ENCODE measurements around the gene MYH7.
"Not testable (repeated sequence)": the region's sequence is repeated elsewhere in the genome, so short reads cannot be mapped to it uniquely, and the experiment has no call there.

MYH7 gene

DNA sequence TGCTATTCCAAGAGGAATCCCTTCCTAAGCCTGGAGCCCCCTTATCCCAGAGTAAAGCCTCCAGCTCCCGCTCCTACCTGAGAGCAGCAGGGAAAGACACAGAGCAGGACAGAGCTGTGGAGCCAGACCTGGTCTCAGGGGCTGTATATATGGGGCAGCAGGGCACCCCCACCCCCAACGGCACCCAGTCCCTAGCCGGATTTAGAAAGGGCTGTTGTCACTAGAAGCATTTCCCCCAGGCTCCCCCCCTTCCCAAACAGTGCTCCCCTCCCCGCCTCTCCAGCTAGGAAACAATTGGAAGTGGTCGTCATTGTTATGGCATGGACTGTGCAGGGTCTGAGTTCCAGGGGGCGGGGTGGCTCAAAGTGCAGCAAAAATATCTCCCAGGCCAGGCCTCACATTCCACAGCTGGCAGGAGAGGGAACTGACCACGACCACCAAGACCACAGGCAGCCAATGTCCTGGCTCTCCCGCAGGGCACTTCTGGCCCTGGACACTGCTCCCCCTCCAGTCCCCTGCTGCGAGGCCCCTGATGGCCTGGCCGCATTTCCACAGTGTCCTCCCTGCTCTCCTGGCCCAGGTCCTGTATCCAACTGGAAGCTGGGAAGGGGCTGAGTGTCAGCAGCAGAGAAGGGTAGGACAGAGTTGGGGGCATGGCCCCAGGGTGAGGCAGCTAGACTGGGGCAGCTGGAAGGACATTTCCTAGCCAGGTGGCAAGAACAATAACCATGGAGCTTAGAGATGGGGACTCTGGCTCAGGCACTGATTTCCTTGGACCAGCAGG is at the start of gene MYH7:
Gene MYH7 (minus strand): TSS at position 118 of the 784 bp plus-strand sequence. CDS start 1,928 bp downstream, outside the sequence.
- no peak for DNase-seq

DNA sequence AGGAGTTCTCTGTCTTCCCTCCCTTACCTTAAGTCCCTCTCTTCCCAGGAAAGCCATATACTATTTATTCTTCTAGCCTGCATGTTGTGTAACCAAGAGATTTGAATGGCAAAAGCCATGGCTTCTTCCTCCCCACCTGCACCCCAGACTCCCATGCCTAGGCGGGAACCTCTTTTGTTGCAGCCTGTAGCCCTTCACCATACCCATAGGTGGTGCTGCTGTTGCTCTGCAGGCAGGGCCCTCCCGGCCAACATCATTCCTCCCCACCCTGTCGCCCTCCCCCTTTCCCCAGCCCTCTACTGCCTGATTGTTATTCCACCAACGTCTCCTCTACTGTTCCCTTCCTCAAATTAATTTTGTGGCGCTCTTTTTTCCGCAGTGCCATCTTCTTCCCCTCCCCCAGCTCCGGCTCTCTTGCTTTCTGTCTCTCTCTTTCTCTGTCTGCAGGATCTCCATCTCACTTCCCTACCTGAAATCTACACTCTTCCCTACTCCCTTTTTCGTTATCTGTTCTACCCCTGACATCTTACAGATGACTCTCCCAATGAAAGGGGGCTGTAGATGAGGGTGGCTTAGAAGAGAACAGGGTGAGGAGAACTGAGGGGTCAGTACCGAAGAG is 47.9 kb upstream of the MYH7 start:
- DNase-seq, result peak; percentile 99

DNA sequence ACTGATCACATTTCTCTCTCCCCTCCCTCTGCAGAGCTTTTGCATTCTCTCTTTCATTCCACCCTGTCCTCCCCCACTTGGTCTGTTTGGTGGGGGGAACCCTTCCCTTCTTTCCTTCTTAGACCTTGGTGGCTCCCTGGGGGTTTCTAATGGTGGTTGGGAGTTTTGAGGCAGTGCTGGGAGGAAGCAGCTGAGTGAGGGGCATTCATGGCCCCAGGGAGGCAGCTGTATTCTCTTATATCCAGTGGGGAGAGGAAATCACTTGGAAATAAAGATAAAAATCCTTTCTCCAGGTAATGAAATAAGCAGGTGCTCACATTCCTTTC is 47.3 kb upstream of the MYH7 start:
- no peak for DNase-seq

DNA sequence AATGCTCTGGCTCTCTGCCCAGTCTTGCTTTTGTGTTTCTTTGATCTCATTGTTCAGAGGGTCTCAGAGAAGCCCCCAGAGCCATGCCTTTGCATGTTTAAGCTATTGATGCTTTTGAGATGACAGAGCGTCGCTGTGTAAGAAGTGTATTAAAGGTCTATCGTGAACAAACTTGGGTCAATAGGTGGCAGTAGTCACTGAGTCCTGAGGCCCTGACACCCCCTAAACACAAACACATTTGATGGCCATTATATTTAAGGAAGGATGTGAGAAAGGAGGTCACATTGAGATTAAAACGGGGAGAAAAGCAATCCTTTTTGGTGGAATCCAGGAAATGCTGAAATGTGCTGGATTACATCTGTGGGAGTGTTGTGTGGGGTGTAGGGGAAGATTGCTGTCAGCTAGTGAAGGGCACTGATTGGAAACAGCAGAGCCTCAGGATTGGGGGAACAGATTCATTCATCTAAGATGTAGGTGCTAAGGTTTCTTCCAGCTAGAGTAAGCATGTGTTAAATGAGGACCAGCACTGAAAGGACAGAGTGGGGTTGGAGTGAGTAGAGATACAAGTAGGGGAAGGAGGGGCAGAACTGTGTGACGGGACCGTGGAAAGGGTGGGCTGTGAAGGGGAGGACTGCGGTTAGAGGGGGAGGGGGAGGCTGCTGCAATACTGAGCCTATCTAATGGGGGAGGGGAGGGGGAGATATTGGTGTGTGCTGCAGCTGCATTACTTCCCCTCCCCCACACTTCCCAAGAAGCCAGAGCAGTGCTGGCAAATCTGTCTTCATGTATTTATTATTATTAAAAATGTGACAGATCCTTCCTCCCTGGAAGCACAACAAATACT is 46.7 kb upstream of the MYH7 start:
- no peak for DNase-seq

DNA sequence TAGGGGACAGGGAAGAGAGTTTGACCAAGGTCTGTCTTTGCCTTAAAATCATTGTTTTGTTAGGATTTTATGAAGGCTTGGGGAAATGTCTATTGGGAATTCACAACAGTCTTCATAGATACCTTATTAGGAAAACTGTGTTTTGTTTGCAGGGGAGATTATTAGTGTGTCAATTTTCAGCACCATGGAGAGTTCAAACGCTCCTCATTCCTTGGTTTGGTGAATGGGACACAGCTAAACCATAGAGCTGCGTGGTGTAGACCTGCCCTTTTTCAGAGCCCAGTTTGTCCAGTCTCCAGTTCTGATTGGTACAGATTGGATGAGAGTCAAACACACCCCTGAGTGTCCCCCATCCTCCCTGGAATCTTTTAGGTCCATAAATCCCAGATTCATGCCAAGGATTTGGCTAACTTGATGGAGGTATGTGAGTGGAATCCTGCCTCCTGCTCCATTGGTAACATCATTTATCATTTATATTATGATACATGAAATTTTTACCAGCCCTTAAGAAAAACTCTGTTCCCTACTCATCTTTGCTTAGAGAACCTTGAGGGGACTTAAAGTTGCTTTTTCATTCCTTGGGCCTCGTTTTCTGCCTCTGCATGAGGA is 46.0 kb upstream of the MYH7 start:
- no peak for DNase-seq

DNA sequence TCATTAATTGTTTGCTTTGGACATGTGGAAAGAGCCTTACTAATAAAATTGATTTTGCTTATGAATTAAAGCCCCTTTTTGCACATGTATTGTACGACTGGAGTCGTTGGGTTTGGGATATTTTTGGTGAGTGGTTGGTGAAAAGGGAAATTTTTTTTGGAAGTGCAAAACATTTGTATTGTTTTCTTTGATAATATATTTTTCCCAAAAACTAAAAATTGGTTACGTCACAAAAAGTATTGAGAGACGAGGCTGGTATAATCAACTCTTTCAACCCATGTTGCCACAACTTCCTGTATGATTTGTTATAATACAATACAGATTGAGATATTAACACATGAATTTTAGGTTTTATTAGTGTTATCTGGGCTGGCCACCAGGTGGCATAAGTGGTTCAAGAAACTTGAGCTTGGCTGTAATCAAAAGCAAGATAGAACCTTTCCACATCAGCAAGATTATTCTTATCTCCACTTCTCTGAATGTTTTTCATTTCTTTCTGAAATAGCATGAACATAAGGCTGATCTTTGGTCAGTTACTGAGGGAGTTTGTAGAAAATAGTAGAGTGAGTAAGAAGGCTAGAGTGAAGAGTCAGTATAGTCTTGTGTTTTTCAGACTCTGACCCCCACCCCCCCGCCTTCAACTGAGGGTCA is 42.8 kb upstream of the MYH7 start:
- peak; percentile 97 for DNase-seq

DNA sequence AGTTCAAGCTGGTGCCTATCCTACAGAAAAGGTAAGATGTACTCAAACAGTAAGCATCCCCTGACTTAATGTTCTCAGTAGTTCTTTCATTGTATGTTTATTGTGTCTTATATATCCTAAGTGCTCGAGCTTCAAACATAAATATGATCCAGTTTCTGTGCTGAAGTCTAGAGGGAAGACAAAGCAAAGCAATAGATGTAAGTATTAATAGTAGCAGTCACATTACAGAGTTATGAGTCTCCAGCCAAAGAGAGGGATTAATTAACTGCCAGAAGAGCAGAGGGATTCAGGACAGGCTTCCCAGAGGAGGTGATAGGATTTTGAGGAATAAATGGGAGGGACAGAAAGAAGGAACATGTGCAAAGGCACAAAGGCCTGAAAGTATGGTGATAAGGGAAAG is 35.5 kb upstream of the MYH7 start:
- DNase-seq, result no peak

DNA sequence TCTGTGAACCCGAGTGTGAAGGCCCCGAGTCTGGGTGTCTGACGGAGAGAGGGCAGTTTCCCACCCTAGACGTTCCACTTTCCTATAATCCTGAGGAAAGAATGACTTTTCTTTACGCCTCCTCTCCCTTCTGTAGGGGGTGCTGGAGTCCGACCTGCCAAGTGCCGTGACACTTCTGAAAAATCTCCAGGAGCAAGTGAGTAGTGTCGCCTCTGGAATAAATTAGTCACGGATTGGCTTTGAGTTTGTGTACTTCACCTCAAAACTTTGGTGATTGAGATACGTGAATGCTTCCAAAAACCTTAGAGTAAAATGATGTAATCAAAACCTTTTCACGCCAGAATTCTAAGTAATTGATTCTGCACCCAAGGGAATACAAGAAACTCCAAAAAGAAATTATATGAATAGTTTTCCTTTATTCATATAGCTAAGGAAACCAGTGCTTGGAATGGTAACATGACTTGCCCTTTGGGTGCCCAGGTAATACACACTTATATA is 34.5 kb upstream of the MYH7 start:
- no peak for DNase-seq

DNA sequence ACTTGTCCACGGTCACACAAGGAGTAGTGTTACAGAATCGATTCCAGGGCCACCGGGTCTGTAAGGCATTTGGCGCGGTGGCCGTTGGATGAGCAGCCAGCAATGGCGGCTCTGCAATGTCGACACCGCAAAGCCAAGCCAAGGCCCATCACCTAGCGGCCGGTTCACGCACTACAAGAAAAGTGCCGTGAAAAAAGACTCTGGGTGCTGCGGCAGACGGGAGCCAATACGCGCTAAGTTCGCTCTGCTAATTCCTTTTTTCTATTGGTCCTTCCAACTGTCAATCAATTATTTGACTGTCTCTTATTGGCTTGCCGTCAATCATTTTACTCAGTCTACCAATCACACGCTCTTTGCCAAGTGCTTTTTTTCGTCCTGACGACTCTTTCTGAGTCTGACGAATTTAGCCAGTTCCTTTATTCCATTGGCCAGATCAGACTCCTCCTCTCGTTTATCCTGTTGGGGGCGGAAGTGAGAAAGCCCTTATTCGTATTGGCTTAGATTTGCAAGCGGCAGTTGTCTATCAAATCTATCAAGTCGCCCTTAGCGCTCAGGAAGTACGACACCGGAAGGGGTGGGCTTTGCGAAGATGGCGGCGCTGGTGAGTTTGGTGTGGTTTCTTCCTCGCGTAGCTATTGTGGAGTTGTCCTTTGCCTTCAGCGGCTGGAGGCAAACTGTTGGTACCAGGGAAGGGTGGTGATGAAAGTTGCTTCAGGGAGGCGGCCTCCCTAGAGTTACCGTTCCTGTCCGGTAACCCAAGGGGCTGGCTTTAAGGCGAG is 33.9 kb upstream of the MYH7 start, which contains the start of gene NGDN:
Gene NGDN (plus strand): TSS at position 577 of the 779 bp plus-strand sequence. CDS start 13 bp downstream, at position 590.
- DNase-seq, result peak; percentile 100

DNA sequence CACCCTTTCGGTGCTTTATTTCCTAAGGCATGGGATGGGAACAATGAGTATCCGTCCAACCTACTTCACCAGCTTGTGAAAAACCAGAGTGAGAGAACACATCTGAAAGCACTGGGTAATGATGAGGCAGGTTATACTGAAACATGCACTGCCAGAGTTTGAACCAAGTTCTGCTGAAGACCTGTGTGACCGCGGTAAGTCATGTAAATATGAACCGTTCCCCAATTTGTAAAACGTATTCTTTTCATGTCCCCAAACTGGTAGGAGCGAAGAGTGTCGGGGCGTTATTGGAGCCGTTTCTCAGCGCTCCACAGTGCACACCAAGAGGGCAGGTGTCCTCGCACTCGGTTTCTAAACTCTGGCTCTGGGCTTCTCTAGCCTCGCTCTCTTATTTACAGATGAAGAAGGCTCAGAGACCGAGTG is 33.3 kb upstream of the MYH7 start:
- DNase-seq, result no peak

DNA sequence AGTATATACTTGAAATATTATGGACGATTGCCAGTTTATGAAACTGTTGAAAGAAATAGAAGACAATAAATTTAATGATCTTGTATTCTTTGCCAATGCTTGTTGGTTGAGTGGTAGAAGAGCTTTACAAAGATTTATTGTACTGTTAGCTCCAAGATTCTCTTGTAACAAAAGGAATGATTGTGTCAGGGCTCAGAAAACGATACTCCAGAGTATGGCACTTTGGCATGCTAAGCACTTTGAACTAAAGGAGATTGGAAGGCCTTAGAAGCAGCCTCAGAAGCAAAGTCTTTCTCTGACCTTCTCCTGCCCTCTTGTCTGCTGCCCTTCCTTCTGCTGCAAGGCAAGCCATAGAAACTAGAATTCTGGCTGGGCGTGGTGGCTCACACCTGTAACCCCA is 29.8 kb upstream of the MYH7 start:
- DNase-seq, result no peak

DNA sequence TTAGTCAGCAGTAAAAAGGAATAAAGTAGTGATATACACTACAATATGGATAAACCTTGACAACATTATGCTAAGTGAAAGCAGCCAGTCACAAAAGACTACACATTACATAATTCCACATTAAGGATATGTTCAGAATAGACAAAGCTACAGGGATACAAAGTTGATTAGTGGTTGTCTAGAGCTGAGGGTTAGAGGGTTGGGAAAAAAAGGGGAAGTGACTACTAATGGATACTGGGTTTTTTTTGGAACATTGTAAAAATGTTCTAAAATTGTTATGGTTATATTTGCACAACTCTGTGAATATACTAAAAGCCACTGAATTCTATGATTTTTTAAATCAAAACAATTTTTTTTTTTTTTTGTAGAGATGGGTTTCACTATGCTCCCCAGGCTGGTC is 29.2 kb upstream of the MYH7 start:
- no peak for DNase-seq

DNA sequence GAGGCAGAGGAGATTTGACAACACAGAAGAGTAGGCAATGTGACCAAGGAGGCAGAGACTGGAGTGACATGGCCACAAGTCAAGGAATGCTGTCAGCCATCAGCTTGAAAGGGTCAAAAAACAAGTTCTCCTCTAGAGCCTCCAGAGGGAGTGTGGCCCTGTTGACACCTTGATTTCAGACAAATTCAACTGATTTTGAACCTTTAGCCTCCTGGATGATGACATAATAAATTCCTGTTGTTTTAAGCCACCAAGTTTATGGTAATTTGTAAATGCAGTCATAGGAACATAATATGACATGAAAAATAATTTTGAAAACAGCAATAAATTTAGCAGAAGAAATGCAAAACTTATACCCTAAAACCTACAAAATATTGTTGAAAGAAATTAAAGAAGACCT is 25.5 kb upstream of the MYH7 start:
- no peak for DNase-seq

DNA sequence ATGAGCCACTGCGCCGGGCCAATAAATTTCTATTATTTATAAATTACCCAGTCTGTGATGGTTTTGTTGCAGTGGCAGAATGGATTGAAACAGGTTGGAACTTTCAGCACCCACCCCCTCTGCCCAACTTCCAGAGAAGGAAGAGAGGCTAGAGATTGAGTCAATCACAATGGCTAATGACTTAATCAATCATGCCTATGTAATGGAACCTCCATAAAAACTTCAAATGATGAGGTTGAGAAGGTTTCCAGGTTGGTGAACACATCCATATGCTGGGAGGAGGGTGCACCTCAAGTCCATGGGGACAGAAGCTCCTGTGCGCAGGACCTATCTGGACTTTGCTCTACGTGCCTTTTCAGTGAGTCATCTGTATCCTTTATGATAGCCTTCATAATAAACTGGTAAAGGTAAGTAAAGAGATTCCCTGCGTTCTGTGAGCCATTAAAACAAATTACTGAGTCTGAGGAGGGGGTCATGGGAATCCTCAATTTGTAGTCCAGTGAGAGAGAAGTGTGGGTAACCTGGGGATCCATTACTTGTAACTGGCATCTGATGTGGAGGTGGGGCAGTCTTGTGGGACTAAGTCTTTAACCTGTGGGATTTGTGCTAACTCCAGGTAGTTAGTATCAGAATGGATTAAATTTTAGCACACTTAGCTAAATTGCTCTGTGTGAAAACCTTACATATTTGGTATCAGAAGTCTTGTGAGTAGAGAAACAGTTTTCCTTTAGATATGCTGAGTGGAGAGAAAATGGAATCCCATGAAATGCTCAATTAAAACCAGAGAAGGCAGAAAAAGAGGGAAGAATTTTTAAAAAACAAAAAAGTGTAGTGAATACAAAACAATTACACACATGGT is 22.4 kb upstream of the MYH7 start:
- no peak for DNase-seq

DNA sequence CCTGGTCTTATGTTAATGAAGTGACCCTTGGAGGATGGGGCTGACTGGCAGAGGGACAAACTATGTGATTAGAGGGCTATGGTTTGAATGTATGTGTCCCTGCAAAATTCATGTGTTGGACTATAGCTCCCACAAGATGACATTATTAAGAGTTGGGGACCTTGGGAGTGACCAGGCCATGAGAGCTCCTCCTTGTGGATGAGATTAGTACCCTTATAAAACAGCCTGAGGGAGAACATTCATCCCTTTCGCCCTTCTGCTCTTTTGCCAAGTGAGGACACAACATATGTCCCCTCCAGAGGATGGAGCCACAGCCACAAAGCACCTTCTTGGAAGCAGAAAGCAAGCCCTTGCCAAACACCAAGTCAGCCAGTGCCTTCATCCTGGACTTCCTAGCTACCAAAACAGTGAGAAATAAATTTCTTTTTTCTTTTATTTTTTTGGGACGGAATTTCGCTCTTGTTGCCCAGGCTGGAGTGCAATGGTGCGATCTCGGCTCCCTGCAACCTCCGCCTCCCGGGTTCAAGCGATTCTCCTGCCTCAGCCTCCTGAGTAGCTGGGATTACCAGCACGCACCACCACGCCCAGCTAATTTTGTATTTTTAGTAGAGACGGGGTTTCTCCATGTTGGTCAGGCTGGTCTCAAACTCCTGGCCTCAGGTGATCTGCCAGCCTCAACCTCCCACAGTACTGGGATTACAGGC is 21.6 kb upstream of the MYH7 start:
- DNase-seq, result not testable (repeated sequence)

DNA sequence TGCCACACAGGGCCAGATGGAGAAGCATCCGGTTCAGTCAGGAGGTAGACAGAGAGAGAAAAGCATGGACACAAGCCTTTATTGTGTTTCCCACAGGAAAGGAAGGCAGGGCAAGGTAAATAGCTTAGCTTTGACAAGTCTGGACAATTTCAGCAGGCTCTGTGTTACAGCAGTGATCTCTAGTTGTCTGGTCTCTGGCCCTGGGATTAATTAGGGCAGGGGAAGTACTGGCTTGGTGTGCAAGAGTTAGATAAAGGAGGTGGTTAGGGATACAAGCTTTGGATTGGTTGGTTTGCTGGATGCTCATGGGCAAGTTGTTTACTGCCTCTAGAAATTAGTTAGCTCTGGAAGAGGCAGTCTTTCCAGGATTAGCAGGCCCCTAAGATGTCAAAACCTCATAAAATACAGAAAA is 19.0 kb upstream of the MYH7 start:
- DNase-seq, result no peak

DNA sequence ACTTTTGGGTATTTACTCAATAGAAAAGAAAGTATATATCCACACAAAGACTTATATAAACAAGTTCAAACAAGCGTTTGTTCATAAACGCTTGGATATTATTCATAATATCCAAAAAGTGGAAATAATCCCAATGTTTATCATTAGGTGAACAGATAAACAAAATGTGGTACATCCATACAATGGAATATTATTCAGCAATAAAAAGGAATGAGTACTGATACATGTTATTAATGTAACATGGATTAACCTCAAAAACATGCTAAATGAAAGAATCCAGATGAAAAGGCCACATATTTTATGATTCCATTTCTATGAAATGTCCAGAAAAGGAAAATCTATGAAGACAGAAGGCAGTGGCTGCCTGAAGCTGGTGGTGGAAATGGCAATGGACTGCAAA is 16.8 kb upstream of the MYH7 start:
- DNase-seq, result no peak

DNA sequence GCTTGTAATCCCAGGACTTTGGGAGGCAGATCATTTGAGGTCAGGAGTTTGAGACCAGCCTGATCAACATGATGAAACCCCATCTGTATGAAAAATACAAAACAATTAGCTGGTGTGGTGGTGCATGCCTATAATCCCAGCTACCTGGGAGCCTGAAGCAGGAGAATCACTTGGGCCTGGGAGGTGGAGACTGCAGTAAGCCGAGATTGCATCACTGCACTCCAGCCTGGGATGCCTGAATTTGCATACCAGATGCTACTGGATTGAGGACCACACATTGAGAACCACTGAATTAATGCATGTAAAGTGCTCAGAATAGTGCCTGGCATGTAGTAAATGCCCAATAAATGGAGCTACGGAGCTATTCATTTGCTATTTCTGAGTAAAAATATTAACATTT is 14.9 kb upstream of the MYH7 start:
- DNase-seq, result no peak

DNA sequence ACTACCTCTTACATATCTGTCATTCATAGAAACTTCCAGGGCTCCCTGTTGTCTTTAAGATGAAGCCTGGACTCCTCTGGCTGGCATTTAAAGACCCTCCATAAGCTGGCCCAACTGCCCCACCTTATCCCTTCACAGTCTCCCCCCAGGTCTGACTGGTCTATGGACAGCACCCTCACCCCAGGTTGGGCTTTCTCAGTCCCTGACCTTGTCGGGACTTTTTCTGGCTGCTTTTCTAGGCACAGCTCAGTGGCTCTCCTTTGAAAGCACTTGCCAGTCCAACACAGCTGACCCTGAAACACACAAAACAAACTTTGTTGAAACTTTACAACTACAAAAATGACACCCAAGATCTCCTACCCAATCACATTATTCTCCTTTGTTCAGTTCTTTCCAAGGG is 13.9 kb upstream of the MYH7 start:
- no peak for DNase-seq

Data from NCI-H2029 (cell line).